CD4-positive, CD25-positive, alpha-beta regulatory T cell (primary cell): Measurements from ENCODE around the gene TRMT61A. TPM values are rescaled to one million over a fixed set of nuclear protein-coding genes. Genes with fewer than 3 reads are reported as not detected.

Experiments
- ATAC-seq, 2 donors: fragments of 150-1000 bp; cut with Tn5 transposase; one replicate each; pipeline ENCODE4 v1.10.0; 2021; ENCODE audit warnings: low read depth in 2 of 2, moderate number of reproducible peaks in 2 of 2, moderate library complexity in 1 of 2
- DNase-seq, 3 donors: peaks; one replicate each; pipeline versions ENCODE4 v3.0.0 to v3.0.0-alpha.2; 2012 to 2022; ENCODE audit warnings: mixed read lengths in 1 of 3
- H3K27ac ChIP-seq: one replicate; pipeline ENCODE4 v1.7.0; 2013; ENCODE audit warnings: mild to moderate bottlenecking, low read length; ENCODE audit not compliant: insufficient read depth, poor library complexity, severe bottlenecking
- H3K27me3 ChIP-seq: one replicate; pipeline ENCODE4 v1.7.0; 2013; ENCODE audit warnings: low read length; ENCODE audit not compliant: control insufficient read depth, insufficient read depth
- H3K36me3 ChIP-seq: one replicate; pipeline ENCODE4 v1.7.0; 2013; ENCODE audit warnings: mild to moderate bottlenecking, low read length, moderate library complexity; ENCODE audit not compliant: control insufficient read depth, insufficient read depth
- H3K4me1 ChIP-seq: 2 replicates; pipeline ENCODE4 v1.7.0; 2013; ENCODE audit warnings: mild to moderate bottlenecking, low read length; ENCODE audit not compliant: insufficient read depth, control insufficient read depth, poor library complexity, severe bottlenecking
- H3K4me3 ChIP-seq: one replicate; pipeline ENCODE4 v1.7.0; 2013; ENCODE audit warnings: low read depth, mild to moderate bottlenecking, low read length, moderate library complexity
- H3K9me3 ChIP-seq, 2 experiments: 1 replicate in 1 of 2; 2 replicates in 1 of 2; pipeline ENCODE4 v1.7.0; 2013; ENCODE audit warnings: low read length in 2 of 2, mild to moderate bottlenecking in 1 of 2, moderate library complexity in 1 of 2; ENCODE audit not compliant: control insufficient read depth in 2 of 2
- H3K27ac Mint-ChIP-seq, 3 donors: one replicate each; pipeline ENCODE4 v1.8.0; 2020 to 2022; ENCODE audit warnings: mild to moderate bottlenecking in 3 of 3, mixed read lengths in 3 of 3, moderate library complexity in 2 of 3
- H3K27me3 Mint-ChIP-seq: one replicate; pipeline ENCODE4 v1.8.0; 2022; ENCODE audit warnings: mild to moderate bottlenecking, mixed read lengths
- H3K36me3 Mint-ChIP-seq: one replicate; pipeline ENCODE4 v1.8.0; 2020; ENCODE audit warnings: mixed read lengths
- H3K4me1 Mint-ChIP-seq, 4 donors: one replicate each; pipeline ENCODE4 v1.8.0; 2020 to 2022; ENCODE audit warnings: mixed read lengths in 4 of 4, mild to moderate bottlenecking in 1 of 4
- H3K4me3 Mint-ChIP-seq, 4 donors: one replicate each; pipeline ENCODE4 v1.8.0; 2020 to 2022; ENCODE audit warnings: mild to moderate bottlenecking in 4 of 4, mixed read lengths in 4 of 4, moderate library complexity in 3 of 4
- H3K9me3 Mint-ChIP-seq, 7 donors: one replicate each; pipeline ENCODE4 v1.8.0; 2020 to 2022; ENCODE audit warnings: mixed read lengths in 7 of 7, mild to moderate bottlenecking in 3 of 7, moderate library complexity in 2 of 7
- polyA plus RNA-seq, 4 donors: library from polyadenylated mRNA; unstranded; fragments of 300-500 nt; fragmentation: Illumina TruSeq; gene quantifications; one replicate each; pipeline ENCODE4 v1.2.3, GENCODE V29; 2021
- total RNA-seq: library from RNA; stranded (reverse); gene quantifications from one replicate; pipeline ENCODE4 v1.2.3, GENCODE V29; 2022

Gene TRMT61A
- total and polyA plus RNA-seq, 5 donors from 2014 or later, result 3.7 to 9.7 (median 7.1) TPM

DNA sequence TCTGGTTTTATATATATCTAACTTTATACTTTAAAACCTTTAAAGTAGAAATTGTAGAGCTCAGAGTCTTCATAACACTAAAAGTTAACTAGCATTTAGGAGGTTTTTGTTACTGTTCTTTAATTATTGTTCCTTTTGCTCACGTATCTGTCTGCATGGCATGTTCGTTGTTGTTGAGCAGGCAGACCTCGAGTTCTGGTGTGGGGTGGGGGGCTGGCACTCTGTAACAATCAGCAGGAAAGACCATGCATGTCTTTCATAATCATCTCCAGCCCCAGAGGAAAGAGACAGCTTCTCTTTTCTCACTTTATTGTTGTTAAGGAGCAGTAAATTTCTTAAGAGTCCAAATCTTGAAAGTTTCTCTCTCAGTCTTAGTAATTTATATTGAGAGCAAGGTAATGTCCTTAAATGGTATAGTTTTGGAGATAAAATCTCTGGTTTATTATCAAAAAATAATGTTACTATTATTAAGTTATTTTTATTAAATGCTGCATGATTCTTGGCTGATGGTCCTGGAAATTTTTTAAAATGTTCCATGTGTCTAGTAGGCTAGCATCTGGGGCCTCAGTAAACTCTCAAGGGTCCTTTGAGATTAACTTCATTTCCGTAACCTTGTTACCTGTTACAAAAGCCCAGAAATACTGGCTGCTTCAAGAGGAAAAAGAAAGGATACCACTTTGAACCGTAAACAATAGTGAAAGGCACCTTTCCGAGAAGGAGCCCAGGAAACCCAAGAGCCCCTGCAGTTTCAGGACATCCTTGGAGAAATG, 36.7 kb upstream of the TRMT61A start:
- peaks cover 74% of the 10 kb centered on the region for H3K36me3 ChIP-seq
- H3K9me3 Mint-ChIP-seq, result no peaks in the 10 kb centered on the region
- H3K27ac ChIP-seq, result no peak overlapping the region
- no peak overlapping the region for H3K4me3 ChIP-seq
- H3K27me3 ChIP-seq, result no peaks in the 10 kb centered on the region
- H3K4me1 Mint-ChIP-seq, result peaks cover 0 to 2% (median 0%) of the 10 kb centered on the region in 4 donors
- H3K9me3 ChIP-seq, result no peaks in the 10 kb centered on the region
- no peaks in the 10 kb centered on the region for H3K4me1 ChIP-seq
- ATAC-seq (no peak), DNase-seq (no peak)
- peak overlapping the region in 1 of 3 donors; percentile 42 for H3K27ac Mint-ChIP-seq
- H3K4me3 Mint-ChIP-seq, result no peak overlapping the region
- H3K36me3 Mint-ChIP-seq, result peaks cover 30% of the 10 kb centered on the region
- H3K27me3 Mint-ChIP-seq, result no peaks in the 10 kb centered on the region

DNA sequence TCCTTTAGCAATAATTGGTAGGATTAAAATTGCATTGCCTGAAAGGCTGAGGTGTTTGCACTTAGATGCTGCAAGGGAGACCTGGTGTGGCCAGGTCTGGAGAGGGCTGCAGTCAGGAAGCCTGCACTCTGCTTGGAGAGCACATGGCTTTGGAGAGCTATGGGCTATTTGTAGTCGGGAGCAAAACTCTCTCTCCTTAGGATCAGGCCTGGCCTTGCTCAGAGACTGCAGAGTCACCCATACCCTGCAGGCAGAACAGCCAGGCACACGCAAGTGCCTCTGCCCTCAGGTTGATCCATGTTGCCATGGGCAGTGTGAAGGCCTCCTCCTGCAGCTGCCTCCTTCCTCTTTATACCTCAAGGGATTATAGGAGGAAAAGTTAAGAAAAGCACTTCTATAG, 33.1 kb upstream of the TRMT61A start:
- Histone ChIP-seq H3K36me3 (peaks cover 55% of the 10 kb centered on the region), H3K27ac (no peak overlapping the region), H3K27me3 (no peaks in the 10 kb centered on the region), H3K9me3 (no peaks in the 10 kb centered on the region), H3K4me3 (no peak overlapping the region), H3K4me1 (no peaks in the 10 kb centered on the region)
- H3K4me1 Mint-ChIP-seq, result peaks cover 4 to 8% (median 6%) of the 10 kb centered on the region in 4 donors
- H3K27me3 Mint-ChIP-seq, result no peaks in the 10 kb centered on the region
- no peak for DNase-seq
- no peak overlapping the region for H3K4me3 Mint-ChIP-seq
- no peak for ATAC-seq
- H3K9me3 Mint-ChIP-seq, result no peaks in the 10 kb centered on the region
- H3K36me3 Mint-ChIP-seq, result peaks cover 26% of the 10 kb centered on the region
- peak overlapping the region in 1 of 3 donors; percentile 56 for H3K27ac Mint-ChIP-seq

DNA sequence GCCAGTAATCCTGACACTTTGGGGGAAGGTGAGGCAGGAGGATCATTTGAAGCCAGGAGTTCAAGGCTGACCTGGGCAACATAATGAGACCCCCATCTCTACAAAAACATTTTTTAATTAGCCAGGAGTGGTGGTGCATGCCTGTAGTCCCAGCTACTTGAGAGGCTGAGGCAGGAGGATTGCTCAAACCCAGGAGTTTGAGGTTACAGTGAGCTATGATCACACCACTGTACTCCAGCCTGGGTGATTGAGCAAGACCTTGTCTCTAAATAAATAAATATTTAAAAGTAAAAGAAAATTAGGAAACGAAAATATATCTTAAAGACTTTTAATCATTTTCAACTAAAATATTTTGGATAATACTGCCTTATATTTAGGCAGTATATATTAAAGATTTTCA, 32.2 kb upstream of the TRMT61A start:
- Mint-ChIP-seq H3K4me3 (no peak overlapping the region), H3K27me3 (no peaks in the 10 kb centered on the region), H3K4me1 (peaks cover 4 to 11% (median 6%) of the 10 kb centered on the region in 4 donors), H3K27ac (no peak overlapping the region), H3K36me3 (peaks cover 20% of the 10 kb centered on the region), H3K9me3 (no peaks in the 10 kb centered on the region)
- no peaks in the 10 kb centered on the region for H3K27me3 ChIP-seq
- H3K36me3 ChIP-seq, result peaks cover 55% of the 10 kb centered on the region
- no peaks in the 10 kb centered on the region for H3K9me3 ChIP-seq
- no peak for ATAC-seq
- H3K4me1 ChIP-seq, result no peaks in the 10 kb centered on the region
- H3K4me3 ChIP-seq, result no peak overlapping the region
- DNase-seq, result no peak
- H3K27ac ChIP-seq, result no peak overlapping the region

DNA sequence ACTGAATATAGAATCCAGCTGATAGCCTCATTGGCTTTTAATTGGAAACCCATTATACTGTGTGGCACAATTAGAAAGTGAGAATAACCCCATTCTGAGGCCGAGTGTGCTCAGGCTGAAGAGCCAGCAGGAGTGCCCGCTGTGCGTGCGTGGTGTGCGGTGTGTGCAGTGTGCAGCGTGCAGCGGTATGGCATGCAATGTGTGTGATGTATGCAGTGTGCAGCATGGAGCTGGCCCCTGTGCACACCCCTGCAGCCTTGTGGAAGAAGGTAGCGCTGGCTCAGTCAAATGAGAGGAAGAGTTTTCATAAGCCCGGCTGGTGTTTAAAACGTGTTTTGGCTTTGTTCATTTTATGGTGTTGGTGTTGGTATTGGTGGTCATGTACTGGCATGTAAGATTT, 29.3 kb upstream of the TRMT61A start:
- Mint-ChIP-seq H3K27ac (no peak overlapping the region), H3K36me3 (peaks cover 35% of the 10 kb centered on the region), H3K9me3 (no peaks in the 10 kb centered on the region), H3K4me1 (peaks cover 4 to 11% (median 6%) of the 10 kb centered on the region in 4 donors), H3K4me3 (no peak overlapping the region), H3K27me3 (no peaks in the 10 kb centered on the region)
- Histone ChIP-seq H3K4me3 (no peak overlapping the region), H3K9me3 (no peaks in the 10 kb centered on the region), H3K27me3 (no peaks in the 10 kb centered on the region), H3K4me1 (no peaks in the 10 kb centered on the region), H3K27ac (no peak overlapping the region), H3K36me3 (peaks cover 58% of the 10 kb centered on the region)
- DNase-seq (no peak), ATAC-seq (peak in 1 of 2 donors; percentile 33)

DNA sequence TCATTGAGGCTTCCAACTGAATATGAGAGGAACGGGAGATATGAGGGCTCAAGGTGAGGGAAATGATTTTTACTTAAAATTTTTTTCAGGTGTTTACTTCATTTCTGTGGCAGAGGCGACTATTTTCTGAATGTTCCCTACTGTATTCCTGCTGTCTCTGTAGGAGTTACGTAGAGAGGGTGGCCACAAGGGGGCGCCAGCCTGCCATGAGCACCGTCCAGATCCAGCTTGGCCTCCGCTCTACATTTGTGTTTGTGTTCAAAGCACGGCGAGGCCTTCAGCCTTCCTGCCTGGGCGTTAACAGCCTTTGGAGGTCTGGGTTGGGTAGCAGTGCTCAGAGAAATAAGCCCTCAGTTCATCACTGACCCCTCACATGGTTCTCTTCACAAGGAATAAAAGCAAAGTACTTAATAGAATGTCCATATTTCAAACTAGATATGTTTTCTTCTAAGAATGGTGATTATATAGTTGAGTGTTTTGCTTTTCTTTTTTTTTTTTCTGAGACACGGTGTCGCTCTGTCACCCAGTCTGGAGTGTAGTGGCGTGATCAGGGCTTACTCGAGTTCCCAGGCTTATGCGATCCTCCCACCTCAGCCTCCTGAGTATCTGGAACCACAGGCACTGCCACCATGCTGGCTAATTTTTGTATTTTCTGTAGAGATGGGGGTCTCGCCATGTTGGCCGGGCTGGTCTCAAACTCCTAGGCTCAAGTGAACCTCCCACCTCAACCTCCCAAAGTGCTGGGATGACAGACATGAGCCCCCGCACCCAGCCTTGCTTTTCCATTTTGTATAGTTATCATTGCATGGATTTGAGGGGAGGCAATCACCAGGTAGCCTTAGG, 28.6 kb upstream of the TRMT61A start:
- Histone ChIP-seq H3K27me3 (no peaks in the 10 kb centered on the region), H3K9me3 (no peaks in the 10 kb centered on the region), H3K27ac (no peak overlapping the region), H3K4me3 (no peak overlapping the region), H3K4me1 (no peaks in the 10 kb centered on the region), H3K36me3 (peaks cover 59% of the 10 kb centered on the region)
- H3K36me3 Mint-ChIP-seq, result peaks cover 42% of the 10 kb centered on the region
- no peak overlapping the region for H3K4me3 Mint-ChIP-seq
- DNase-seq, result peak; percentile 61 to 74 (median 68)
- H3K27me3 Mint-ChIP-seq, result no peaks in the 10 kb centered on the region
- H3K27ac Mint-ChIP-seq, result peak overlapping the region in 2 of 3 donors; percentile 36 to 43
- H3K4me1 Mint-ChIP-seq, result peaks cover 4 to 11% (median 6%) of the 10 kb centered on the region in 4 donors
- H3K9me3 Mint-ChIP-seq, result no peaks in the 10 kb centered on the region
- ATAC-seq, result peak; percentile 82 to 88

DNA sequence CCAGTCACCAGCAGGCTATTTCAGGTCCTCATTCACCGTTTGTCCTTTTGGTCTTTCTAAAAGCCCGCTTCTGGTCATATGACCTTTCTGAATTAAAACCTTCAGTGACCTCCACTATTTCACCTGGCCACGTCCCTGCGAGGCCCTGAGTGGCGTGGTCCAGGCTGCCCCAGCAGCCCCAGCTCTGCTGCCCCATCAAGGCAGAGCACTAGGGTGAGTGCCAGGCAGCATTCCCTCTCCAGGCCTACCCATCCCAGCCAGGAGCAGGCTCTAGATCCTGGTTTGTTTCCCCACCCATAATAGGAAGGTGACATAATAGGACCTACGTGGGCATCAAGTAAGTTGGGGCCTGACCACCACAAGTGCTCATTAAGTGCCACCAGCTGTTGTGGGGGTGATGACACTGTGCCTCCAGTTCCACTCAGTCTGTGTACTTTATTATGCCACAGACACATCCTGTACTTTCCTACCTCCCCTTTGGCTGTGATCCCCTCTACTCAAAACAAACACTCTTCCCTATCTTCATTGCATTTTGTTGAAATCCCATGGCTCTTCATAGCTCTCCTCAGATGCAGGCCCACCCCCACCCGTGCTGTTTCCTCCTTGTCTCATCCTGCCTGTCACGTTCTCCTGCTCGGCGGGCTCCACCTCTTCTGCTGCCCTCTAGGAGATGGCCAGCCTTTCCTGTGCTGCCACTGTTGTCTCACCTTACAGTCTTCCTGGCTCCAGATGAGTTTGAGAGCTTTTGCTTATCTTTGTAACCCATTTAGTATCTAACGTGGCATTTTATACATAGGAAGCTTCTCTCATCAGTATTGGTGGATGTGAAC, 27.7 kb upstream of the TRMT61A start:
- Histone ChIP-seq H3K36me3 (peaks cover 52% of the 10 kb centered on the region), H3K4me1 (no peaks in the 10 kb centered on the region), H3K4me3 (no peak overlapping the region), H3K9me3 (no peaks in the 10 kb centered on the region), H3K27me3 (no peaks in the 10 kb centered on the region), H3K27ac (no peak overlapping the region)
- peak overlapping the region in 1 of 3 donors; percentile 26 for H3K27ac Mint-ChIP-seq
- ATAC-seq, result no peak
- no peak for DNase-seq
- no peaks in the 10 kb centered on the region for H3K9me3 Mint-ChIP-seq
- peaks cover 45% of the 10 kb centered on the region for H3K36me3 Mint-ChIP-seq
- H3K4me3 Mint-ChIP-seq, result no peak overlapping the region
- H3K4me1 Mint-ChIP-seq, result peaks cover 4 to 11% (median 6%) of the 10 kb centered on the region in 4 donors
- H3K27me3 Mint-ChIP-seq, result no peaks in the 10 kb centered on the region

DNA sequence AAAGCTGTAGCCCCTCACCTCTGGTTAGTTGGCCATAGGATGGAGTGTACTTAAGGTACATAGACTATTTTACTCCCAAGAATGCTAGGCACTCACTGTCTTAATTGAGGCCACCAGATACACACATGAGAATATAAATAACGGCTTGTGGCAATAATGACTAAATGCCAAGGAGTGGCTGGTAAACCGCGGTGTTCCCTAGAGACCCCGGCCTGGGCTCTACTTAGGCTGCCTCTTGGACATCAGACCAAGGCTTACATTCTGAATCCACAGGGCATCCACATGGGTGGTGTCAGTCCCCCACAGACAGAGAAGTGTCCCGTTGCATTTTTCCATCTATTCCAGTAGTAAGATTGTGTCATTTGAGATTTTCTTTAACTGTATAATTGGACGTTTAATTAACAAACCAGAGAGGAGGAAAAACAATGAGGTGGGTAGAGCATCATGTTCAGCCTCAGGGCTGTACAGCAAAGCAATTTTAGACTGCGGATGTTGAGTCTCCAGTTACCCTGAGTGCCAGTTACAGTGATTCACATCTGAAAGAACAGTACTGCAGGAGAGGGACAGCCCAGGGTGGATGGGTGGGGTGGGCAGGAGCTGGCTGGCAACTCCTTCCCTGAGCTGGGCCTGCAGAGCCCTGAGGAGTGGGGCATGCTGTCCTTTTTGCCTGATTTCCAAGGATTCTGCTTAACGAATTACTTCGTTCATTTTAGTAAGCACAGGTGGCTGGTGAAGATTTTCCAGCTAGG, 26.9 kb upstream of the TRMT61A start:
- no peak overlapping the region for H3K4me3 Mint-ChIP-seq
- H3K27me3 Mint-ChIP-seq, result no peaks in the 10 kb centered on the region
- no peaks in the 10 kb centered on the region for H3K9me3 Mint-ChIP-seq
- Histone ChIP-seq H3K4me3 (no peak overlapping the region), H3K9me3 (no peaks in the 10 kb centered on the region), H3K27ac (no peak overlapping the region), H3K4me1 (no peaks in the 10 kb centered on the region), H3K27me3 (no peaks in the 10 kb centered on the region), H3K36me3 (peaks cover 52% of the 10 kb centered on the region)
- peak overlapping the region in 1 of 3 donors; percentile 57 for H3K27ac Mint-ChIP-seq
- peaks cover 4 to 11% (median 6%) of the 10 kb centered on the region in 4 donors for H3K4me1 Mint-ChIP-seq
- H3K36me3 Mint-ChIP-seq, result peaks cover 44% of the 10 kb centered on the region
- DNase-seq (no peak), ATAC-seq (no peak)
